Sciatic nerve (tissue), 2 donors: ENCODE results near the gene STPG1. TPM values are rescaled to one million over a fixed set of nuclear protein-coding genes. Genes with fewer than 3 reads are reported as not detected.

Experiments
- ATAC-seq: fragments of 200-7000 bp; cut with Tn5 transposase; one replicate; pipeline ENCODE4 v1.9.1; 2020; ENCODE audit warnings: mild to moderate bottlenecking, moderate library complexity
- DNase-seq: peaks from one replicate; pipeline ENCODE4 v3.0.0-alpha.2; 2020; ENCODE audit warnings: low spot score
- intact Hi-C: fragments of 100-400 bp; cut with DNase I; formaldehyde crosslinking; loops from one replicate; pipeline ENCODE4 v1.14.2; 2022
- total RNA-seq: library from RNA; stranded (reverse); fragmentation: NEBNext Ultra II Directional; extraction: Animal tissue kit (Norgen Biotek cat#: 25700); gene quantifications from one replicate; pipeline ENCODE4 v1.2.1, GENCODE V29; 2021
- donor health status: DM: no; HTN: no; CAD: no.
- donor health status: DM: no; HTN: no; CAD: no.

The STPG1 gene
- total RNA-seq, 1 donor from 2014 or later = 6.2 TPM

GRCh38 chr1:24383381-24383940 is 30.1 kb downstream of the STPG1 start:
- no peak for DNase-seq
- intact Hi-C loops = loop anchor here (10.0 kb wide), 1 partner anchor 719 kb away; no protein-coding TSS in a partner anchor
- no peak for ATAC-seq

- intact Hi-C loops = loop anchor here (10.0 kb wide), 1 partner anchor 717 kb away; no protein-coding TSS in a partner anchor
- ATAC-seq = no peak
- DNase-seq = no peak
Measured at GRCh38 chr1:24382165-24382577, 31.4 kb downstream of the STPG1 start.

- ATAC-seq (no peak), DNase-seq (no peak)
- intact Hi-C loops = loop anchor here (10.0 kb wide), 1 partner anchor 716 kb away; no protein-coding TSS in a partner anchor
Measured at GRCh38 chr1:24381256-24381655, 32.3 kb downstream of the STPG1 start.

DNA sequence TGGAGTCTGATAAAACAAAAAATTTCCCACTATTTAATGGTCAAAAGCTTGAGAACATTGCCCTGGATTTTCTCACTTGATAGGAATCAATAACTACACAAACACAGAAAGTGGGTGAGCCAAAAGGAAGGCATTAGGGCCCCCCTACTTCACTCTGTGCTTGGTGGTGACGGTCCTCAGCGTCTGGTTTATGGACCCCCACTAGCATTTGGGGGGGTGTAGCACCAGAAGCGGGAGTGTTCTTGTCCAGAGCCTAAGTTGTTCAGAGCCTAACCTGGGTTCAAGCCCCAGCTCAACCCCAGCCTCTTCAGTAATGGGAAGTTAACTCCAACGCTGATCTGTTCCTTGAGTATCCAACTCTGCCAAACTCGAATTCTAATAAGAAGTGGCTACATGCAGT is 33.1 kb downstream of the STPG1 start:
- intact Hi-C loops = loop anchor here (10.0 kb wide), 1 partner anchor 716 kb away; no protein-coding TSS in a partner anchor
- ATAC-seq (no peak), DNase-seq (no peak)

DNA sequence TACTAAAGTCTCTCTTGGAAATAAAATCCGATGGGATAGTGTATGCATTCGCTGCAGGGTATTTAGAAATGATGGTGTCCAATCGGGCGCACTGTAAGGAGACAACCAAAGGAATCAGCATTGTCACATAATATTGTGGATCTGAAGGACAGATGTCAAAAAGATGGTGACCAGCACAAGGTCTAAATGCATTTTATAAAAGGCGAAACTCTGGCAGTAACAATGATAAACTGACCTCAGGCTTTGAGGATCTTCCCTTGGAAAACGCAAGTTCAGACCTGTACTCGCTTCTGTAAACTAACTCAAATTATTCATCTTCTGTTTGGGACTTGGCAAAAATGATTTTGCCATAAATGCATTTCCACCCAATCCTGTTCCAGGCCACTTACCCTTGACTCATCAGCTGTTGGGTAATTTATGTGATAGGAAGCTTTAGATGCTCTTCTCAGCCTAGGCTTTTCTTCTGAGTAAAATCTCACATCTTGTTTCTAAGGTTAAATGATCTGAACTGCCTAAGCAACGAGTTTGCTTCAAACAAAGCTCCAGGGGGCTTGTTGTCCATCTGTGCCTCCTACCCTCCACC is 33.8 kb downstream of the STPG1 start:
- intact Hi-C loops = loop anchor here (10.0 kb wide), 1 partner anchor 715 kb away; no protein-coding TSS in a partner anchor
- ATAC-seq = no peak
- DNase-seq = no peak

- DNase-seq = no peak
- ATAC-seq = no peak
- intact Hi-C loops = no loop called here
Measured at GRCh38 chr1:24374891-24375786, 38.4 kb downstream of the STPG1 start.

- DNase-seq (no peak), ATAC-seq (no peak)
- intact Hi-C loops = no loop called here
Measured at GRCh38 chr1:24373710-24374109, 39.9 kb downstream of the STPG1 start.

DNA sequence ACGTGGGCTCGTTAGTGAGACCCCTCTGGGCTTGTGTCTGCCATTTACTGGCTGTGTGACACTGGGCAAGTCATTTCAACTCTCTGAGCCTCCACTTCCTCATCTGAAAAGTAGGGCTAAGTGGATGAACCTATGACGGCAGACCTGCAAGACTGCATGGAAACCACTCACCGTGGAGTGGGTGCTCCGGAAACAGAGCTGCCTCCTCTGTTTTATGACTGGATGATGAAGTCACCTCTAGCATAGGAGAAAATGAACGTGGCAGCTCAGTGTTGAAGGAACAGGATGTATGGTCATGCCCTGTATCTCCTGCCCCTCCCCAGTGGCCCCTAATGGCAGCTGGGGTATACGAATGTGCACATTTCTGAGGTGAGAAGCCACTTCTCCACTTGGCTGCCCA is 40.5 kb downstream of the STPG1 start:
- no peak for DNase-seq
- intact Hi-C loops = no loop called here
- no peak for ATAC-seq

DNA sequence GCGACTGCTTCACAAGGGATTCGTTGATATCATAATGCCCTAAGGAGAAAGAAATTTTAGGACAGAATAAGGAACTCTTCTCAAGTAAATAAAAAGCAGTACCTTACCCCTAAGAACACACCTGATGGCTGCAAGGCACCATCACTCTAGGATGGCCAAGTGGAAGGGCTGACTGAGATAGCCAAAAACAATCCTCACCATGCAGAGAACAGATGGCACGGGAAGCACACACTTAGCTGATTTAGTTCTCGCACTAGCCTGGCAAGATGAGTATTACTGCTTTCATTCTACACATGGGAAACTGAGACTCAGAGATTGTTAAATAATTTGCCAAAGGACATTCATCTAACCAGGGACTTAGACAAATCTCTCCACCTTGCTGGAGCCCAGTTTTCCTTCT is 43.8 kb downstream of the STPG1 start:
- intact Hi-C loops = no loop called here
- ATAC-seq = no peak

GRCh38 chr1:24369199-24369598 is 44.4 kb downstream of the STPG1 start:
- intact Hi-C loops = no loop called here
- ATAC-seq (peak; percentile 89), DNase-seq (no peak)

More for the DNA sequence above, 43.8 kb downstream of the STPG1 start:
- DNase-seq = no peak

DNA sequence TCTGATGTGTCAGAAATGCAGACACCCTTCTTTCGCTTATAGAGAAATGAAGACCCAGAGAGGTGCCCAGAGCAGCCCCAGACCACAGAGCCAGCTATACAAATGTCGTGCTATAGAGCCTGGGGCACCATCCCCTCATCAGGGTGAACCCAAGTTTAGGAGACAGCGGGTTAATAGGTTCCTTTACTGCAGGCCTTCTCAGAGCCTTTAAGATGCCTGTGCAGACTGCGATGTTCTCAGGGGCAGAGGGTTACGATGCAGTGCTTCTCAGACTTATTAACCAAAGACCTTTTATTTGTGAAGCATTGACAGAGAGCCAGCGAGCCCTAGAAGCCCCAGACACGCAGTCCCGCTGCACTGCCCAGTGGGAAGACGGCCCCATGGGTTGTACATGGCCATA is 46.9 kb downstream of the STPG1 start:
- intact Hi-C loops = no loop called here
- ATAC-seq (no peak), DNase-seq (no peak)

DNA sequence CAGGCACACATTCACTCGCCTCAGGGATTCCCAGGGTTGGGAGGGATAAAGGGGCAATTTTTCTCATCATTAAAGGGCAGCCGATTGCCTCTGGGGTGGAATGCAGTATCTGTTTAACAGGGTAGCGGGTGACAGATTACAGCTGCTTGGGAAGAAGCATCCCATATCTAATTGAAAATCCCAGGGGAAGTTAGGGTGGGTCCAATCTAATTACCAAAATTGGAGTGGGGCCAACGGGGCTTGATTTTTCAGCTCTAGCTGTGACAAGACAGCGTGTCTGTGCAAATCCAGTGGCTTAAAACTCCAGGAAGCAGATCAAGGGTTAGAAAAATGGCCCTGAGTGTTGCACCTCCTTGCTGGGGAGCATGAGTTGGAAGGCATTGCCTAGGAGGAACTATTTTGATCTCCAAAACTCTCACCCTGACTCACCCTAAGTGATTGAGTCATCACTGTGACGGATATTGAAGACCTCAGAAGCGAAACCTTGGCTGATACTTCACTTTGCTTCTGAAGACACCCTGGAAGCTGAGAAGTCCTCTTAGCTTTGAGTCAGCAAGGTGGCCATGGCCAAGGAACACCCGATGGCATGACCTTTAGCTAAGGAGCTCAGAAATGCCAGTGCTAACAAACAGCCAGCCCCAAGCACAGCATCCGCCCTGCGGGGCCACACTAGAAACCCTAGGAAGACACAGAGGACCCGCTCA is 48.5 kb downstream of the STPG1 start:
- DNase-seq (no peak), ATAC-seq (peak; percentile 73)
- intact Hi-C loops = no loop called here

- intact Hi-C loops = no loop called here
- DNase-seq = no peak
- ATAC-seq = no peak
Measured at GRCh38 chr1:24364605-24364974, 49.0 kb downstream of the STPG1 start.

- DNase-seq = no peak
- ATAC-seq = no peak
- intact Hi-C loops = no loop called here
Measured at GRCh38 chr1:24363994-24364393, 49.6 kb downstream of the STPG1 start.

DNA sequence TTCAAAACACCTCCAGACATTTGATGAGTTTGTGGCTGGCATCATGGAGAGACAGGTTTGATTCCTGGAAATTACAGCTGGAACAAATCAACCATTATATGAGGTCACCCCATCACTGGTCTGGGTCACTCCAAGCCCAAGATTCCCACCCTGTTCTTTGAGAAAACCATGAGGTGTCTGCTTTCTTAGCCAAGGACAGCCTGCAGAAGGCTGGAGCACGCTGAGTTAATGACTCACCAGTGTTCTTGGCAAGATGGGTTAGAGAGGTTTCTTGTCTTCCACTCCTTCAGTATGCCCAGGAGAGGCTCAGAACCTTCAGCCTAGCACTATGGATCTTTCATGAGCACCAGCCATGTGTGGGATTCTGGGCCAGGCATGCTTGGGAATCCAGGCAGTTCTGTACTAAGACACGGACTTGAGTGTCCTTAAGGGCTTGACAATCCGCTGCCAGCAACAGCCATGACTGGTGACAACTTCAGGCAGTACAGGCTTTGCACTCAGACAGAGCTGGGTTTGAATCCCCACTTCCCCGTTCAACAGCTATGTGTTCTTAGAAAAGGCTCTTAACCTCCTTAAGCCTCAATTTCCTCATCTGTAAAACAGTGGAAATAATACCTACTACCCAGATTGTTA is 50.5 kb downstream of the STPG1 start:
- DNase-seq (no peak), ATAC-seq (peak; percentile 73)
- intact Hi-C loops = no loop called here

- intact Hi-C loops = no loop called here
- ATAC-seq (no peak), DNase-seq (no peak)
Measured at GRCh38 chr1:24362396-24362795, 51.2 kb downstream of the STPG1 start.

DNA sequence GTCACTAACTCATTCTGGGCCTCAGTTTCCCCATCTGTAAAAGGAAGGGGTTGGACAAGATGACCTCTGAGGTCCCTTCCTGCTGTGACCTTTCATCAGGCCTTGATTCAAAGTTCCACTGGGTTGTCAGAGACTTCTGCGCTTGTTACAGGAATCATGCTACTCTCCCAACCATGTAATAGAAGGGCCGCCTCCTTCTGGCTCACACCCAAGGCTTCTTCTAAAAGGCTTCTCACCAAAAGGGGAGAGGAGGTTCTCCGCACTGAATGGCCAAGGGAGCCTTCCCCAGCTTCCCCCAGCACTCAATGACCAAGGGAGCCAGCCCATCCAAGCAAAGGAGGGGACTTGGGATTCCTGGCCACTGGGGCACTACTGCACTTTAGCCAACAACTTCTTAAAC is 51.8 kb downstream of the STPG1 start:
- no peak for ATAC-seq
- intact Hi-C loops = no loop called here
- DNase-seq = no peak

DNA sequence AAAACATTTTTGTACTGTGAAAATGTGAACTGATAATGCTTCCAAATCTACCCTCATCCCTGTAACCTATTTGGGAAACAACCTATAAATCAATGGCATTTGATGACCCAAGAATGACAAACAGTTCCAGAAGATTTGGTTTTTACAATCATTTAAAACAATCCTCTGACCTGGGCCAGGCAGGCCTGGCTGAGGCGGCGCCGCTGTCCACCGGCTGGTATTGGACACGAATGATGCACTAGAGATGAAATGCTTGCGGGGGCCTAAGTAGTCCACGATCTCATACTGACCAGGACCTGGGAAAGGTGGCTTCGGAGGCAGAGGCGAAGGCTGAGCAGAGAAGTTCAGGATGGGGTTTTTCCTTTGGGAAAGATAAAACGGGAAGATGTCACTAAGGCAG is 52.9 kb downstream of the STPG1 start:
- intact Hi-C loops = no loop called here
- ATAC-seq = no peak
- DNase-seq = no peak

DNA sequence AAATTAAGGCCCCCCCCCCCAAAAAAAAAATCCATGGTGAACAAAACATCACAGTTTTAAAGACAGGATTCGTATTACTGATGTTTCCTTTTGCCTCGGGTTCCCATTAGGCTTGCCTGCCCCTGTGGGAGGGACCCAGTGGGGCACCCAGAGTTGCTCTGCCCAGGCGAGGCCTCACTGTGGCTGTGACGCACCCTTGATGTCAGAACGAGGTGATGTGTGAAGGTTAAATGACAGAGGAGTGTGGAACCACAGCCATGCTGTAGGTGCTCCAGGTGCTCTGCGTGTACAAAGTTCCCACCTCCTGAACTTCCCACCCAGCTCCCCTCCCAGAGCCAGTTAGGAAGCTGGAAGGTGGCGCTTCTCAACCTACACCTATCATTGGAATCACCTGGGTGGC is 56.5 kb downstream of the STPG1 start:
- DNase-seq (no peak), ATAC-seq (no peak)
- intact Hi-C loops = no loop called here
